Esophagus mucosa (tissue), 1 donor: ENCODE results near the gene AIDA. TPM values are rescaled to one million over a fixed set of nuclear protein-coding genes. Genes with fewer than 3 reads are reported as not detected.
"Not testable (repeated sequence)": the region's sequence is repeated elsewhere in the genome, so short reads cannot be mapped to it uniquely, and the experiment has no call there.

Source experiments
- ATAC-seq: fragments of 200-7000 bp; cut with Tn5 transposase; one replicate; pipeline ENCODE4 v1.9.1; 2020
- total RNA-seq: library from RNA; stranded (reverse); gene quantifications from one replicate; pipeline ENCODE4 v1.2.4, GENCODE V29; 2023
- donor health status: DM: yes; HTN: yes; CAD: no.

AIDA gene, protein sequence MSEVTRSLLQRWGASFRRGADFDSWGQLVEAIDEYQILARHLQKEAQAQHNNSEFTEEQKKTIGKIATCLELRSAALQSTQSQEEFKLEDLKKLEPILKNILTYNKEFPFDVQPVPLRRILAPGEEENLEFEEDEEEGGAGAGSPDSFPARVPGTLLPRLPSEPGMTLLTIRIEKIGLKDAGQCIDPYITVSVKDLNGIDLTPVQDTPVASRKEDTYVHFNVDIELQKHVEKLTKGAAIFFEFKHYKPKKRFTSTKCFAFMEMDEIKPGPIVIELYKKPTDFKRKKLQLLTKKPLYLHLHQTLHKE
- 29.2 TPM for total RNA-seq

DNA sequence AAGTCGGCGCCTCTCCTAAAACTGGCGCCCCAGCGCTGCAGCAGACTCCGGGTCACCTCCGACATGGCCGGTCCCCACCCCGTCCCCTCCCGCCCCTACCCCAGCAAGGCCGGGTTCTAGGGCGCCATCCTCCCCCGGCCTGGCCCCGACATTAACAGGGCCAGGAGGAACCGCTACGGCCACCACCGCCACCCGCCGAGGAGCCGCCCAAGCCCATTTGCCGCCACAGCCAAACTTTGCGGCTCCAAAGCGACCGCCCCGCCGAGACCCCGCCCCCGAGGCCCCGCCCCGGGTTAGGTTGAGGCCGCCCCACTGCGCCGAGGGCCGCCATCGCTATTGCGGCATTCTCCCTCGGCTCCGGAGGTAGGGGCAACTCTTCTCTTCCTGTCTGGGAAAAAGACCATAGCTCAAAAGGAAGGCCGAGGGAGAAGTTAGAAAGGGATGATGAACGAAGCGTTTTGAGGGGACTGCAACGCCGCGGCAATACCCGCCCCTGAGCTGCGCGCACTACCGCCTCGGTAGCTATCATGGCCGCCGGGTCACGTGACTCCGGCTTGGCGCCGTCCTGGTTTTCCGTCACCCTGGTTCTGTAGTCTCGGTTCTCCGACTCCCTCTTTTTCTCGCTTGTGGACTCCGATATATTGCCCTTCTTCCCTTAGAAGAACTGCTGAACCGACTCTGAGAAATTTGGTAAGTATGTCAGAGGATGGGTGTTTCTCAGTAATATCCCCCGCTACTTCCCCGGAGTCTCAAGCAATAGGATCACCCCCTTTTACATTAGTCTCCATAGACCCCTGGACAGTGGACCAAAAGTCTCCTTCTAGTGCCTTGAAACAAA, at the start of gene AIDA, which contains the start of gene BROX:
Gene AIDA, minus strand, starts transcription at position 239 of the 838 bp plus-strand sequence. Its CDS starts 174 bp downstream, at position 65.
Gene BROX, plus strand, starts transcription at position 312 of the 838 bp plus-strand sequence. CDS start 3,136 bp downstream, outside the sequence.
- ATAC-seq = peak; percentile 95

DNA sequence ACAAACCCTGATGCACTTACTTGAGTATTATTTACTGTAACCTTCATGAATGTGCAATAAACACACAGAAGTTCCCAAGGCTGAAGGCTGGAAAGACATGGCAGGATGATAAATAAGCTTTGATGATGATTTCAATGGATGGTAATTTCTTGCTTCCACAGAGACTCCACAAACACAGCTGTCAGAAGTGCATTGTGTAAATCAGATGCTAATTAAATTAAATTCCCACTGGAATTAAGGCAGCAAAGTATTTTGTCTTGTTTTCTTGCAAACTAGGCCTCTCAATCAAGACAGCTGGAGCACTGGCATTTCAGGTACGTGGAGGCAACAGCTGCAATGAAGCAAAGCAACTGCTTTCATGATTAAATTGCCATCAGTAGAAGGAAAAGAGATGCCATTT, 48.8 kb upstream of the AIDA start:
- no peak for ATAC-seq

DNA sequence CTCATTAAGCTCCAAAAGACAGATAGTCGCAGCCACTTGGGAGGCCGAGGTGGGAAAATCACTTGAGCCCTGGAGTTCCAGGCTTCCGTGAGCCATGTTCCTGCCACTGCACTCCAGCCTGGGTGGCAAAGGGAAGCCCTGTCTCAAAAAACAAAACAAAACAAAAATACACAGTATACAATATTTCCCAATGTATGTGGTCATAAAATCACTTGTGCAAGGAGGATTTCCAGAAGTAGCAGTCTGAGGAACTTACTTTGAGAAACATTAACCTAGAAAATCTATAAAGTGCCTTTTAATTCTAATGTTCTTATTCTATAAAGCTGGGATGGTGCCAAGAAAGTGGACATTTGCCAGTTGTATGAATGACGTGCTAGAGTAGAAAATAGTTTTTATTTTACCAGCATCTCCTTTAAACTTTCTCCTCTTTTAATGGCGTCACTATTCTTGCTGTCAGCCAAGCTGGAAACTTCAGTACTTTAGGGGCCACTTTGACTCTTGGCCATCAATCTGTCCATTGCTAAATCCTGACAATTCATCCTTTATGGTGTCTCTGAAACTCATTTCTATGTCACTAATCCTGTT, 47.3 kb upstream of the AIDA start:
- ATAC-seq = no peak

DNA sequence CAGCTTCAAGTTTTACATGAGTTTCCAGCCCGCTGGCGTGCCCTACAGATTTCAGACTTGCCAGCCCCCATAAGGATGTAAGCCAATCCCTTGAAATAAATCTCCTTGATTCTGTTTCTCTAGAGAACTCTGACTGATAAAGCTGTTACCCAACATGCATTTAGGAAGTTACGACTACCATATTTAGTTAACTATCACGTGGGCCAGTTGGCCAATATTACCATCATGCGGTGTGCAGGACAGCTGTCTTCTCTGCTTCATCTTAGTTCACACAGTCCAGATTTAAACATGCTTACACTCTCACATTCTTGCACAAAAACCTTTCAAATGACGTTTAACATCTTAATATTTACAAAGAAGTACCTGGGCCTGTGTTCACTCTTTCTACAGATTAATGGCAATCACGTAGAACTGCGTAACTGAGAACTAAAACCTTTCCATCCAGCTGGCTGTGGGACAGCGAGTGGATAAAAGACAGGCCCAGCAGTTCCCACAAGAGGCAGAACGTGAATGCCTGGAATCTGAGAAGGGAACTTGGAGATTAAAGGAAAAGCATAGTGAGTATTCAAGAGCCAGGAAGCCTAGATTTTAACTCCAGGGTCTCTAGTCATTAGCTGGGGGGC, 45.5 kb upstream of the AIDA start:
- ATAC-seq = no peak

DNA sequence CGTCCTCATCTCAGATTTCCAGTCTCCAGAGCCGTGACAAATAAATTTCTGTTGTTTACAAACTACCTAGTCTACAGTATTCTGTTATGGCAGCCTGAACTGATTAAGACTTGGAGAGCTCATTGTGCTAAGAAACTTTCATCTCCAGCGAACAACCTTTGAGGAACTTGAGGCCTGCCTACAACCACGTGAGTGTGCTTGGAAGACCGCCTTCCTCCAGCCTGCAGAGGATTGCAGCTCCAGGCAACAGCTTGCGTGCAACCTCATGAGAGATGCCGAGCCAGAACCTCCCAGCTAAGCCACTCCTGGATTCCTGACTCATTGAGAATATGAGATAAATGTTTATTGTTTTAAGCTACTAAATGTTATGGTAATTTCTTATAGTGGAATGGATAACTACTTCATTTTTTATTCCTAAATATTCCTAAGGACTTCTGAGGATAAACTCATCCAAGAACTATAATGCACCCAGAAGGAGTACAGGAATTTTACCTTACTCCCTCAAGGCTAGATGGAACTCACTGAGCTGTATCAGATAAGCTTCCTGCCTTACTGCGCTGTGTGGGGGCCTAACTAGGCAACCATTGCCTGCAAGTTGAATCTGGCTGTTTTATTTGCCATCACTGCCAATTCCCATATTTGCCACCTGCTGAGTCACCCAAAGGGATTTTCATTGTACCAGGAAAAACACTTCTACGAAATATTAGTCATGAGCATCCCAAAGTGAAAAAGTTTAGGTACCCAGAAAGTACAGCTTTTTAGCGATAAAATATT, 42.3 kb upstream of the AIDA start:
- peak; percentile 91 for ATAC-seq

DNA sequence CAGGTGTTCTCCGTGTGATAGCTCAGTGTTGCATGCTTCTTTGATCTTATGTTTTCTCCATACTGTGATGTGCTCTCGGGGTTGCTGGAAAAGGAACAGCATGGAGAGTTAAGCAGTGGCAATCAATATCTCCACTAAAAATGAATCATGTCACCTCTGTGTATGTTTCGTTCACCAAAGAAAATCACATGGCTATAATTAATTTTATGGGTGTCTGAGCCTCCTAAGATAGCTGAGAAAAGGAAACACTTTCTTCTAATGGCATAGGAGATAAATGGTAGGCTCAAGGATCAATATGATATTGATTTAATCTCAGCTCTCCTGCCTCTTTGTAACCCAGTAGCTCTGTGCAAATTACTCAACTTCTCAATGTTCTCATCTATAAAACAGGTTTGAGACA, 39.0 kb upstream of the AIDA start:
- ATAC-seq = no peak

DNA sequence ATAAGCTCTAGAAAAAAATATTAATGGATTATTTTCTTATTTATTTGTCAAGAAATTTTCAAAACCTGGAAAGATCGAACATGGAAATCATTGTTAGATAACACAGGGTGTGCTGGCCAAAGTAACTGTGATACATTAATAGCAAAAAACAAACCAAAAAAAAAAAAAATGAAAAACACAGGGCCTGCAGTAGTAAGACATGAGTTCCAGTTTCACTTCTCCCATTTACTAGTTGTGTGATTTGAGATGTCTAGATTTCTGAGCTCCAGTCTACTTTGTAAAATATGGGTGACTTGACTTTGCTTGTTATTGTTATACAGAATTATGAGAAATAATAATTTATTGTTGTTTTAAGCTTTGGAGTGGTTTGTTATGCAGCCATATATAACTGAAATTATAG, 38.4 kb upstream of the AIDA start:
- no peak for ATAC-seq

DNA sequence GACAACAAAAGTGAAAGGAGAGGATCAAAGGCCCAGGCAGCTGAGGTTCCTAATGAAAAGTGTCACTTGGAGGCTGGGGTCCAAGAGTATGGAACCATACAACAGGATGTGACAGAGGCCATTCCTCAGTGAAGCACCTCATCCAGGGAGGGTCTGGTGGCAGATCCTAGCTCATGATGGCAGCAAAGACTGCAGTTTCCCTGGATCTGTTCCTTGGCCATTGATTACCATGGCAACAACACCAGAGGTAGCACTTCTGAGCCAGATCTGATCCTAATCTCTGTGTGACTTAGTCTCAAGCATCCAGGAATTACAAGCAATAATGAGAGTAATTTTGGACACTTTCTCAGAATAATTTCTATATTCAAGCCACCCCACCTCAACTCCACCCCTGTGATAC, 37.6 kb upstream of the AIDA start:
- no peak for ATAC-seq

DNA sequence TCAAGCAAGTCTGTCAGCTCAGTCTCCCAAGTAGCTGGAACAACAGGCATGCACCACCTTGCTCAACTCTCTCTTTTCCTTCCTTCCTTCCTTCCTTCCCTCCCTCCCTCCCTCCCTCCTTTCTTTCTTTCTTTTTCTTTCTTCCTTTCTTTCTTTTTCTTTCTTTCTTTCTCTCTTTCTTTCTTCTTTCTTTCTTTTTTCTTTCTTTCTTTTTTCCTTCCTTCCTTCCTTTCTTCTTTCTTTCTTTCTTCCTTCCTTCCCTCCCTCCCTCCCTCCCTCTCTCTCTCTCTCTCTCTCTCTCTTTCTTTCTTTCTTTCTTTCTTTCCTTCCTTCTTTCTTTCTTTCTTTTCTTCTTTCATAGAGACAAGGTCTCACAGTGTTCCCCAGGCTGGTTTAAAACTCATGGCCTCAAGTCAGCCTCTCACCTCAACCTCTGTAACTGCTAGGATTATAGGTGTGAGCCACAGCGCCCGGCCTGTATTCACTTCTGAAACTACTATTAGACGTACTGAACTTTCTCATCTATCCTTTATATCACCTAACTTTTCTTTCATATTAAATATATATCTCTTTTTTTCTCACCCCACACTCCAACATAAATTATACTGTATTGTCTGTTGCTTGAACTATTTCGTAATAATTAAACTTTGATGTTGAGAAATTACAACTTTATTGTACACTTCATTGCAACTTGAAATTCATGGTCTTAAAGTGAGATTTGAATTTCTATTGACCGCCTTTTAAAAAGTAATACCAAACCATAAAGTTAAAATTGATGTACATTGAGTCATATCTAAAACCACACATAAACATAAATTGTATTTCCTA, 29.6 kb upstream of the AIDA start:
- not testable (repeated sequence) for ATAC-seq

DNA sequence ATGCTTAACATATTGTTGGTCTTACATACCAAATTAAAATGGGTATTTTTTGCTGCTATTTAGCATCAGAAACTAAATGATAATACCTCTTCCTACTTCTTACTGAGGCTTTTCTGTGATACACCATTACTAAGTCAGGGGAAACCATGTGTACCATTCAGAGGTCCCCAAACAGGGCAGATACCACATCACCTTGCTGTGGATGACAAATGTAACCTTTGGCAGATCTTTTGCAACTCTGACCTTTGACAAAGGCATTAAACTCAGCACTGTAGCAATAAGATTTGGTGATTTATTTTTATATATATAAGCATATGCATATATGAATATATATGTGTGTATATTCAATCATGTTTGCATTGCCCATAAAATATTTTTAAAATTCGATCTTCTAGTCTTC, 27.6 kb upstream of the AIDA start:
- ATAC-seq = no peak

DNA sequence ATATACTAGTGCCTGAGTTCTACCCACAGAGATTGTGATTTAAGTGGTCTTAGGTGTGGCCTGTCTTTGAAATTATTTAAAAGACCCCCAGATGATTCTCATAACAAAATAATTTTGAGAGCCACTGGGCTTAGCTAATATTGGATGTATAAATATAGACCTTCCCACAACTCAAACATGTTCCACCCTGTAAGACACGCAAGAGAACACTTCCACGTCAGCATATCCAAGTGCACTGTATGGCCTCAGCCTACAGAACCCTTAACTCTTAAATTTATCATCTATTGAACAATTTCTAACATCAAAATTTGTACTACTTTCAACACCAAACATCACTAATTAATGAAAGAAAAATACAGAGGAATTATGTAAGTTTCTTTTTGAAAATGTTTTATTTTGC, 27.2 kb upstream of the AIDA start:
- no peak for ATAC-seq

DNA sequence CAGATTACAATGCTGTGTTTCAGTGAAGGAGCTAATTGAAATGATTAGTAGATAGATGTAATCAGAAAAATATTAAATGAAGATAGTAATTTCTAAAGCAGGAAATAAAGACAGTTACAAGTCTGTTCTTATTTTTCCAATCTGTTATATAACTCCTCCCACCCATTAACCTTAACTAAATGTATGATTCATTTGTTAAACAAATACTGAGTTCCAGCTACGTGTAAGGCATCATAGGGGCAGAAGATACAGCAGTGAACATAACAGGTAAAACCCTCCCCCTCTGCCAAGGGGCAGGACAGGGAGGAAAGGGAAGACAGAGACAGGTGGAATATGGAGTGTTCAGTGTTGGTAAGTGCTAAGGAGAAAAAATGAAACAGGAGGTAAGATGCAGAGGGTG, 24.7 kb upstream of the AIDA start, which contains the start of gene FAM177B:
Gene FAM177B, plus strand, starts transcription at position 231 of the 400 bp plus-strand sequence. CDS start 9,344 bp downstream, outside the sequence.
- peak; percentile 67 for ATAC-seq

DNA sequence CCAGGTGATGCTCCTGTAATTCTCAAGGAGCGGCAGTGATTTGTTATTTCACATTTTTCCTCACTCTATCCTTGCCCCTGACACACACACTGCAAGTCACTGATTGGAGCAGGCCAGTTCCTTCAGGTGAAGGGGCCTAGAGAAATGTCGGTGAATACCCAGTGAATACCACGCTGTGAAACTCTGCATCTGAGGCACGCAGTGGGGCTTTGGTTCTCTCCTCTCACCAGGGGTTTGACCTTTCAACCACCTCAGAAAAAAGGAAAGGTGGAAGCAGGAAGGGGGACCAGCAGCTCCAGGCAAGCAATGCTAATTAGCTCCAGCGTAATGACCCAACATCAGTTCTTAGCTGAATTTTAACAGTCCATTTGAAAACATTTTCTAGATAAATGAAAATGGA, 24.2 kb upstream of the AIDA start:
- ATAC-seq = no peak

DNA sequence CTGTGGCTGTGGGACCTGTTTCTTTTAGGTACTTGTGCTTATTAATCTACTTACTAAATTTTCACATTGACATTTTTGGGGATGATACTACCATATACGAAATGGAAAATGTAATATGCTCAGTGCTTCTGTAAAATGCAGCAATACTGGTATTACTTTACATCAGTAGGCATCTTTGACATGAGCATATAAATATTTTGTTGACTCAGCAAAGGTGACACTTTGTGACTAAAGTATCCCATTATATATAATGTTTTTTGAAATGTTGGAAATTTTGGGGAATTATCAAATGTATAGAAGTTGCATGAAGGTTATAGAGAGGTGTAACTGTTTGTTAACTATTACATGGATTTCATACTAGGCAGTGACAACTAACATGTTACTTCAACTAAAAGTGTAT, 22.4 kb upstream of the AIDA start:
- no peak for ATAC-seq

DNA sequence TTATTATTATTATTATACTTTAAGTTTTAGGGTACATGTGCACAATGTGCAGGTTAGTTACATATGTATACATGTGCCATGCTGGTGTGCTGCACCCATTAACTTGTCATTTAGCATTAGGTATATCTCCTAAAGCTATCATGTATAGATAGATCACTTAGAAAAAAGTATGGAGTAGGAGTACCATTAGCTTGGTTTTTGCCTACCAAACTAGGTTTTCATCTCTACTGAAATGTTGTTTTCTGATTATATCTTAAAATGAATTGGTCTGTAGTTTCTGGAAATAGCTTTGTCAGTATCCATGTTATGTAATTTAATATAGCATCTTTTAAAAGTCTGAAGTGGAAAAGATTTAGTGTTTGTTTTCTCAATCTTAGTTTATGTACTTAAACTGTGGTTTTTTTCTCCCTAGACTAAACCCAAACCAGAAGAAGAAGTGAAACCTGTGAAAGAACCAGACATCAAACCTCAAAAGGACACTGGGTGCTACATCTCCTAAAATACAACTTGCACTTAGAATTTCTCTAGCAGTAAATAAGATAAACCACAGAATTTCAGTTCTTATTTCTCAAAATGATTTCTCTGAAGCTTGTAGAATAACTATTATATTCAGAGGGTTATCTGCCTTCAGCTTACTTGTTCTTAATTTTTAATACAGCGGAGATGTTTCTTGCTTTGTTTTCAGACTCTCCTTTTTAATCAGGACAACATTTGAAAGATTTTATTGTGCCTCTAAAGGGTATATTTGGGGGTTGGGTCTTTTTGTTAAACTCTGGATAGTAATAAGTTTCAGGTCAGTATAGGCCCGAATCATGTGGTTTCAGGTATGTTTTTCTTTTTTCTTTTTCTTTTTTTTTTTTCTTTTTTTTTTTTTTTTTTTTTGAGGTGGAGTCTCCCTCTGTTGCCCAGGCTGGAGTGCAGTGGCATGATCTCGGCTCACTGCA, 20.2 kb upstream of the AIDA start:
- peak; percentile 39 for ATAC-seq

DNA sequence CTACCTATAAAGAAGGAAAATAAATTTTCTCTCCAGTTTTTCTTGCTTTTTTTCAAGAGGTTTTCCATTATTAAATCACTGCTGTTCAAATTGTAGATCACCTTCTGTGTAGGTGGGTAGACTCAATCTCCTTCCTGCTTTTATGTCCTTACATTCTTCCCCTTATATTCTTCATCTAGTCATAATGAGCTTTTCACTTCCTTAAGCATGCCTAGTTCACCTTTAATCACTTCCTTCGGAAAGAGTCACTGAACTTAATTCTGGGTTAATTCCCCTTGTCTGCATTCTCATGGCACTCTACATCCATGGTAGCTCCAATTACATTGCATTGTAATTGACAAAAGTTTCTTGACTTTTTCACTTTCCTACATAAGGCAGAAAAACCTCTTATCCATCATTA, 18.6 kb upstream of the AIDA start:
- ATAC-seq = no peak

DNA sequence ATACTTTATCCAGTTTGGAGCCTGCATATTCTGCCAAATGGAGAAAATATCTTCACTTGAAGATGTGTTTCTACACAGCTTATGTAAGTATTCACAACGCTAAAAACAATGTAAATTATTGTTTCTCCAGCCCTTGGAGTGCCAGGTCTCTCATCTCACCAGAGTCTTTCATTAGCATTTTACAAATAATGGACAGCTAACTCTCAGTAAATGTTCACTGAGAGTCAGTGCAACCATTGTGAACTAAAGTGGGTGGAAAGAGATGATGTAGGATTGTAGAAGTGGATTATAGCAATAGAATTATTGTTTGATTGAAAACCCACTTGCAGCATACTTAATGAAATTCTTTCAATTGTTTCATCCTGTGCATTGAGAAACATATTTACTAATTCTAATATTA, 16.5 kb upstream of the AIDA start:
- no peak for ATAC-seq

DNA sequence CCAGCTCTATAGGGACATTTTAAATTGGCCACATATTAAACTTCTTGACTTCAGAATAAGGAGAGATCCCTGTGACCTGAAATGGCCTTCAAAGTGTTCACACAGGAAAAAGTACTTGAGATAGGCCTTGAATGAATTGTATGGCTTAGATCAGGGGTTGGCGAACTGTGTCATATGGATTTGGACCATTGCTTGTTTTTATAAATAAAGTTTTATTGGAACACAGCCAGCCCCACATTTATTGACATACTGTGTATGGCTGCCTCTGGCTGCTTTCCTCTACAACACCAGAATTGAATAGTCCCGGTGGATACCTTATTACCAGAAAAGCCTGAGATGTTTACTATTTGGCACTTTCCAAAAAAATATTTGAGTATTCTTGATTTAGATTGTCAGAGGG, 4.1 kb upstream of the AIDA start:
- no peak for ATAC-seq

DNA sequence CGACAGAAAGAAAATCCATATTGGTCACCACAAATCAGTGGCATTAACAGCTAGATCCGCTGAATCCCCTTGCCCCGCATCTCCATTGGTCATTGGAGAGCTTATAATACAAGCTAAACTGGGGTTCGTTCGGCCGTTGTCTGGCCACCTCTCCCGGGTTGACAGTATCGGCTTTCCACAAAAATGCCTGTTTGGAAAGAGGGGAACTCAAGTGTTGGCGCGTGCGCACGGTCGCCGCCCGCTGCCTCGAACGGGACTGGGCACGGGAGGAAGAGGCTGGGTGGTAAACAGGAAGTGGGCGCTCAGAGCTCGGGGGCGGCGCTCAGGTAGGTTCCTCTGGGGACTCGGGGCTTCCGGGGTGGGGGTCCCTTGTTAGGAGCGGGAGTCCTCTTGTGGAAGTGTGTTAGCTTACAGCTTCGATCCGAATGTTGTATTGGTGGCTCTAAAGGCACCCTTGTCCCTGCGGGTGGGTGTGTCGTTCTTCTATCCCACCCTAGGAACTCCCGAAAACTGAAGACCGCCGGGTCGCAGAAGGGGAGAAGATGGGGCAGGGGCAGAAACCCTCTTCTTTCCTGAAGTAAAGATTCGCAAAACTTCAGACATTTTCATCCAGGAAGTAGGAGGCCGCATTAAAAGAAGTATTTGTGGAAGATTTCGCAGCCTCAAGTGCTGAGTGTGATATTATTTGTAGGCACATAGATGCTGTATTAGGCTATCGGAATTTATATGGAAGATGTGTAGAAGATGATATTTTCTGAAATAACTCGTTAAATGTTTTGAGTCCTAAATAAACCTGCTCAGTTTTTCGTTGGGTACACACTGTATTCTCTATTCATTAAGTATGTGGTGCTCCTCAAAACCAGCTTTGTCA, 1.0 kb upstream of the AIDA start:
- ATAC-seq = peak; percentile 83
